ENCODE results near the gene HNRNPUL1. TPM values are rescaled to one million over a fixed set of nuclear protein-coding genes. Genes with fewer than 3 reads are reported as not detected.

HNRNPUL1 gene
- total RNA-seq, 2 experiments from 2014 or later, result 367 to 388 TPM

- Mint-ChIP-seq H3K4me3 (peak overlapping the region; percentile 31), H3K4me1 (ENCODE audit: low read depth) (peaks cover 49% of the 10 kb centered on the region), H3K36me3 (ENCODE audit: low read depth) (peaks cover 81% of the 10 kb centered on the region), H3K27me3 (no peaks in the 10 kb centered on the region), H3K27ac (peak overlapping the region; percentile 94), H3K9me3 (no peaks in the 10 kb centered on the region)
- TF ChIP-seq CTCF (IDR thresholded peaks at IDR 0.05), result no peak
- DNase-seq (no peak), ATAC-seq (ENCODE audit: poor library complexity) (no peak)
- POLR2A ChIA-PET, result interaction anchor here (1.2 kb wide), 1 partner anchor 30 kb away, joined by 3 read pairs; no protein-coding TSS in a partner anchor
- peaks cover 69% of the 10 kb centered on the region for H3K36me3 ChIP-seq (ENCODE audit: insufficient read depth, low read length)
- peak overlapping the region in 1 of 2 donors; percentile 4 for H3K27ac ChIP-seq (ENCODE audit: low read depth in 1 of 2, low read length in 2 of 2)
- H3K4me1 ChIP-seq (ENCODE audit: insufficient read depth, low read length), result peaks cover 44% of the 10 kb centered on the region
- H3K4me3 ChIP-seq (ENCODE audit: low read length), result no peak overlapping the region
- intact Hi-C loops (cut with DNase I, micrococcal nuclease), result no loop called here
- no peaks in the 10 kb centered on the region for H3K27me3 ChIP-seq (ENCODE audit: control insufficient read depth in 1 of 2, insufficient read depth in 2 of 2, low read length in 2 of 2)
- CTCF ChIA-PET, result no interaction called here
- H3K9me3 ChIP-seq (ENCODE audit: control insufficient read depth in 1 of 2, insufficient read depth in 1 of 2, low read length in 2 of 2), result no peaks in the 10 kb centered on the region
Measured at GRCh38 chr19:41321204-41321599, 57.0 kb downstream of the HNRNPUL1 start.

- H3K27ac ChIP-seq (ENCODE audit: low read depth in 1 of 2, low read length in 2 of 2), result peak overlapping the region in 1 of 2 donors; percentile 4
- H3K36me3 Mint-ChIP-seq (ENCODE audit: low read depth), result peaks cover 81% of the 10 kb centered on the region
Measured at GRCh38 chr19:41321600-41322270, 57.6 kb downstream of the HNRNPUL1 start.

GRCh38 chr19:41322451-41322850, 58.3 kb downstream of the HNRNPUL1 start:
- H3K27ac Mint-ChIP-seq, result peak overlapping the region; percentile 94
- no peaks in the 10 kb centered on the region for H3K9me3 ChIP-seq (ENCODE audit: control insufficient read depth in 1 of 2, insufficient read depth in 1 of 2, low read length in 2 of 2)
- peak overlapping the region; percentile 14 for H3K4me3 Mint-ChIP-seq
- ChIA-PET CTCF (no interaction called here), POLR2A (interaction anchor here (1.1 to 1.2 kb wide), 4 partner anchors 14 to 41 kb away, joined by 3 read pairs; partner anchors contain the start of gene B9D2)
- H3K27me3 ChIP-seq (ENCODE audit: control insufficient read depth in 1 of 2, insufficient read depth in 2 of 2, low read length in 2 of 2), result no peaks in the 10 kb centered on the region
- peaks cover 48% of the 10 kb centered on the region for H3K4me1 Mint-ChIP-seq (ENCODE audit: low read depth)
- DNase-seq (no peak), ATAC-seq (ENCODE audit: poor library complexity) (no peak)
- H3K36me3 ChIP-seq (ENCODE audit: insufficient read depth, low read length), result peaks cover 58% of the 10 kb centered on the region
- intact Hi-C loops (cut with DNase I, micrococcal nuclease), result no loop called here
- no peak overlapping the region for H3K4me3 ChIP-seq (ENCODE audit: low read length)
- TF ChIP-seq CTCF (IDR thresholded peaks at IDR 0.05), result no peak
- H3K9me3 Mint-ChIP-seq, result no peaks in the 10 kb centered on the region
- H3K27me3 Mint-ChIP-seq, result no peaks in the 10 kb centered on the region
- H3K36me3 Mint-ChIP-seq (ENCODE audit: low read depth), result peaks cover 79% of the 10 kb centered on the region
- H3K4me1 ChIP-seq (ENCODE audit: insufficient read depth, low read length), result peaks cover 57% of the 10 kb centered on the region
- H3K27ac ChIP-seq (ENCODE audit: low read depth in 1 of 2, low read length in 2 of 2), result peak overlapping the region in 1 of 2 donors; percentile 7

More at GRCh38 chr19:41321600-41322270, 57.6 kb downstream of the HNRNPUL1 start:
- peak in 2 of 14 experiments; percentile 35 to 55 for DNase-seq
- H3K4me1 ChIP-seq (ENCODE audit: insufficient read depth, low read length), result peaks cover 49% of the 10 kb centered on the region
- no peak overlapping the region for H3K4me3 ChIP-seq (ENCODE audit: low read length)
- CTCF ChIA-PET, result no interaction called here
- Mint-ChIP-seq H3K4me1 (ENCODE audit: low read depth) (peaks cover 50% of the 10 kb centered on the region), H3K4me3 (peak overlapping the region; percentile 31), H3K27ac (peak overlapping the region; percentile 94), H3K27me3 (no peaks in the 10 kb centered on the region), H3K9me3 (no peaks in the 10 kb centered on the region)
- POLR2A ChIA-PET, result interaction anchor here (1.1 to 1.2 kb wide), 3 partner anchors 29 to 42 kb away, joined by 3 read pairs; partner anchors contain the start of gene B9D2
- no peaks in the 10 kb centered on the region for H3K27me3 ChIP-seq (ENCODE audit: control insufficient read depth in 1 of 2, insufficient read depth in 2 of 2, low read length in 2 of 2)
- no peak for TF ChIP-seq CTCF (IDR thresholded peaks at IDR 0.05)
- H3K9me3 ChIP-seq (ENCODE audit: control insufficient read depth in 1 of 2, insufficient read depth in 1 of 2, low read length in 2 of 2), result no peaks in the 10 kb centered on the region
- intact Hi-C loops (cut with DNase I, micrococcal nuclease), result no loop called here
- peaks cover 64% of the 10 kb centered on the region for H3K36me3 ChIP-seq (ENCODE audit: insufficient read depth, low read length)
- no peak for ATAC-seq (ENCODE audit: poor library complexity)

Data from CD4-positive, alpha-beta T cell (primary cell).